Measurements from ENCODE around the gene CARMIL1. TPM values are rescaled to one million over a fixed set of nuclear protein-coding genes. Genes with fewer than 3 reads are reported as not detected.

The CARMIL1 gene
- total RNA-seq, 1 donor from 2014 or later = 19.6 TPM

GRCh38 chr6:25315194-25316177 lies 36.3 kb downstream of the CARMIL1 start:
- H3K9me3 ChIP-seq = no peaks in the 10 kb centered on the region
- H3K4me3 ChIP-seq = no peak overlapping the region
- intact Hi-C loops (cut with DNase I) = no loop called here
- TF ChIP-seq POLR2AphosphoS5 (IDR thresholded peaks at IDR 0.05; ENCODE audit: insufficient read depth in 1 of 2, low read depth in 1 of 2) (no peak), POLR2A (IDR thresholded peaks at IDR 0.05) (no peak), CTCF (IDR thresholded peaks at IDR 0.05) (no peak)
- H3K27me3 ChIP-seq = no peaks in the 10 kb centered on the region
- DNase-seq (ENCODE audit: extremely low spot score in 2 of 2) = no peak
- peaks cover 32% of the 10 kb centered on the region for H3K4me1 ChIP-seq
- H3K36me3 ChIP-seq = no peaks in the 10 kb centered on the region
- no peak overlapping the region for H3K27ac ChIP-seq

- H3K4me1 ChIP-seq = peaks cover 23% of the 10 kb centered on the region
- intact Hi-C loops (cut with DNase I) = no loop called here
- no peaks in the 10 kb centered on the region for H3K36me3 ChIP-seq
- H3K9me3 ChIP-seq = no peaks in the 10 kb centered on the region
- no peak overlapping the region for H3K27ac ChIP-seq
- no peak for DNase-seq (ENCODE audit: extremely low spot score in 2 of 2)
- TF ChIP-seq POLR2AphosphoS5 (IDR thresholded peaks at IDR 0.05; ENCODE audit: insufficient read depth in 1 of 2, low read depth in 1 of 2) = no peak
- TF ChIP-seq CTCF (IDR thresholded peaks at IDR 0.05) = no peak
- no peak for TF ChIP-seq POLR2A (IDR thresholded peaks at IDR 0.05)
- H3K27me3 ChIP-seq = no peaks in the 10 kb centered on the region
- H3K4me3 ChIP-seq = no peak overlapping the region
These were observed 37.5 kb downstream of the CARMIL1 start for GRCh38 chr6:25316626-25317025.

- TF ChIP-seq POLR2A (IDR thresholded peaks at IDR 0.05) (no peak), POLR2AphosphoS5 (IDR thresholded peaks at IDR 0.05; ENCODE audit: insufficient read depth in 1 of 2, low read depth in 1 of 2) (no peak), CTCF (IDR thresholded peaks at IDR 0.05) (no peak)
- peaks cover 3% of the 10 kb centered on the region for H3K4me1 ChIP-seq
- no peak overlapping the region for H3K4me3 ChIP-seq
- intact Hi-C loops (cut with DNase I) = no loop called here
- no peak overlapping the region for H3K27ac ChIP-seq
- H3K36me3 ChIP-seq = no peaks in the 10 kb centered on the region
- H3K27me3 ChIP-seq = no peaks in the 10 kb centered on the region
- DNase-seq (ENCODE audit: extremely low spot score in 2 of 2) = no peak
- no peaks in the 10 kb centered on the region for H3K9me3 ChIP-seq
These were observed 39.4 kb downstream of the CARMIL1 start for GRCh38 chr6:25318589-25318988.

- H3K4me1 ChIP-seq = no peaks in the 10 kb centered on the region
- H3K4me3 ChIP-seq = no peak overlapping the region
- intact Hi-C loops (cut with DNase I) = no loop called here
- H3K36me3 ChIP-seq = no peaks in the 10 kb centered on the region
- no peak overlapping the region for H3K27ac ChIP-seq
- no peak for DNase-seq (ENCODE audit: extremely low spot score in 2 of 2)
- H3K9me3 ChIP-seq = no peaks in the 10 kb centered on the region
- no peaks in the 10 kb centered on the region for H3K27me3 ChIP-seq
- TF ChIP-seq POLR2AphosphoS5 (IDR thresholded peaks at IDR 0.05; ENCODE audit: insufficient read depth in 1 of 2, low read depth in 1 of 2) (no peak), CTCF (IDR thresholded peaks at IDR 0.05) (no peak), POLR2A (IDR thresholded peaks at IDR 0.05) (no peak)
These were observed 41.3 kb downstream of the CARMIL1 start for GRCh38 chr6:25320459-25320858.

- Histone ChIP-seq H3K36me3 (no peaks in the 10 kb centered on the region), H3K4me3 (no peak overlapping the region), H3K27me3 (no peaks in the 10 kb centered on the region), H3K4me1 (peaks cover 4% of the 10 kb centered on the region), H3K9me3 (no peaks in the 10 kb centered on the region), H3K27ac (no peak overlapping the region)
- intact Hi-C loops (cut with DNase I) = no loop called here
- TF ChIP-seq POLR2AphosphoS5 (IDR thresholded peaks at IDR 0.05; ENCODE audit: insufficient read depth in 1 of 2, low read depth in 1 of 2) (no peak), CTCF (IDR thresholded peaks at IDR 0.05) (no peak), POLR2A (IDR thresholded peaks at IDR 0.05) (no peak)
- no peak for DNase-seq (ENCODE audit: extremely low spot score in 2 of 2)
These were observed 43.5 kb downstream of the CARMIL1 start for GRCh38 chr6:25322692-25323091.
